Transverse colon (tissue), 4 donors: Measurements from ENCODE around the gene HTT.

Source experiments
- EP300 ChIP-seq: sonication (generic); formaldehyde crosslinking; IDR thresholded peaks from one replicate; pipeline ENCODE4 v1.6.1; 2017; ENCODE audit warnings: antibody characterized with exemption, low read depth
- POLR2A ChIP-seq: fragments of 450-650 bp; IDR thresholded peaks from one replicate; pipeline ENCODE4 v1.6.1; 2016; ENCODE audit warnings: antibody characterized with exemption, mild to moderate bottlenecking, moderate library complexity
- POLR2AphosphoS5 ChIP-seq, 3 donors: sonication (generic); formaldehyde crosslinking; IDR thresholded peaks; one replicate each; pipeline ENCODE4 v1.6.1; 2016; ENCODE audit warnings: antibody characterized with exemption in 3 of 3
- TF ChIP-seq, protein P1 (sequence below), 5 experiments: fragments of 200-600 bp in 3 of 5; fragments of 450-650 bp in 2 of 5; sonication (generic) in 3 of 5; IDR thresholded peaks; 1 replicate in 2 of 5; 2 replicates in 3 of 5; pipeline ENCODE4 v1.5.1; 2016 to 2017; ENCODE audit warnings: antibody characterized with exemption in 5 of 5, inconsistent platforms in 3 of 5, mild to moderate bottlenecking in 2 of 5, moderate library complexity in 1 of 5

DNA sequence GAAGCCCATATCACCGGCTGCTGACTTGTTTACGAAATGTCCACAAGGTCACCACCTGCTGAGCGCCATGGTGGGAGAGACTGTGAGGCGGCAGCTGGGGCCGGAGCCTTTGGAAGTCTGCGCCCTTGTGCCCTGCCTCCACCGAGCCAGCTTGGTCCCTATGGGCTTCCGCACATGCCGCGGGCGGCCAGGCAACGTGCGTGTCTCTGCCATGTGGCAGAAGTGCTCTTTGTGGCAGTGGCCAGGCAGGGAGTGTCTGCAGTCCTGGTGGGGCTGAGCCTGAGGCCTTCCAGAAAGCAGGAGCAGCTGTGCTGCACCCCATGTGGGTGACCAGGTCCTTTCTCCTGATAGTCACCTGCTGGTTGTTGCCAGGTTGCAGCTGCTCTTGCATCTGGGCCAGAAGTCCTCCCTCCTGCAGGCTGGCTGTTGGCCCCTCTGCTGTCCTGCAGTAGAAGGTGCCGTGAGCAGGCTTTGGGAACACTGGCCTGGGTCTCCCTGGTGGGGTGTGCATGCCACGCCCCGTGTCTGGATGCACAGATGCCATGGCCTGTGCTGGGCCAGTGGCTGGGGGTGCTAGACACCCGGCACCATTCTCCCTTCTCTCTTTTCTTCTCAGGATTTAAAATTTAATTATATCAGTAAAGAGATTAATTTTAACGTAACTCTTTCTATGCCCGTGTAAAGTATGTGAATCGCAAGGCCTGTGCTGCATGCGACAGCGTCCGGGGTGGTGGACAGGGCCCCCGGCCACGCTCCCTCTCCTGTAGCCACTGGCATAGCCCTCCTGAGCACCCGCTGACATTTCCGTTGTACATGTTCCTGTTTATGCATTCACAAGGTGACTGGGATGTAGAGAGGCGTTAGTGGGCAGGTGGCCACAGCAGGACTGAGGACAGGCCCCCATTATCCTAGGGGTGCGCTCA lies 165.8 kb downstream of the HTT start:
- TF ChIP-seq, protein P1, sequence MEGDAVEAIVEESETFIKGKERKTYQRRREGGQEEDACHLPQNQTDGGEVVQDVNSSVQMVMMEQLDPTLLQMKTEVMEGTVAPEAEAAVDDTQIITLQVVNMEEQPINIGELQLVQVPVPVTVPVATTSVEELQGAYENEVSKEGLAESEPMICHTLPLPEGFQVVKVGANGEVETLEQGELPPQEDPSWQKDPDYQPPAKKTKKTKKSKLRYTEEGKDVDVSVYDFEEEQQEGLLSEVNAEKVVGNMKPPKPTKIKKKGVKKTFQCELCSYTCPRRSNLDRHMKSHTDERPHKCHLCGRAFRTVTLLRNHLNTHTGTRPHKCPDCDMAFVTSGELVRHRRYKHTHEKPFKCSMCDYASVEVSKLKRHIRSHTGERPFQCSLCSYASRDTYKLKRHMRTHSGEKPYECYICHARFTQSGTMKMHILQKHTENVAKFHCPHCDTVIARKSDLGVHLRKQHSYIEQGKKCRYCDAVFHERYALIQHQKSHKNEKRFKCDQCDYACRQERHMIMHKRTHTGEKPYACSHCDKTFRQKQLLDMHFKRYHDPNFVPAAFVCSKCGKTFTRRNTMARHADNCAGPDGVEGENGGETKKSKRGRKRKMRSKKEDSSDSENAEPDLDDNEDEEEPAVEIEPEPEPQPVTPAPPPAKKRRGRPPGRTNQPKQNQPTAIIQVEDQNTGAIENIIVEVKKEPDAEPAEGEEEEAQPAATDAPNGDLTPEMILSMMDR (IDR thresholded peaks at IDR 0.05), result no peak
- no peak for TF ChIP-seq POLR2A
- TF ChIP-seq EP300, result no peak
- no peak for TF ChIP-seq POLR2AphosphoS5 (IDR thresholded peaks at IDR 0.05)
